ENCODE measurements around the gene TRIM62.

TRIM62 gene

DNA sequence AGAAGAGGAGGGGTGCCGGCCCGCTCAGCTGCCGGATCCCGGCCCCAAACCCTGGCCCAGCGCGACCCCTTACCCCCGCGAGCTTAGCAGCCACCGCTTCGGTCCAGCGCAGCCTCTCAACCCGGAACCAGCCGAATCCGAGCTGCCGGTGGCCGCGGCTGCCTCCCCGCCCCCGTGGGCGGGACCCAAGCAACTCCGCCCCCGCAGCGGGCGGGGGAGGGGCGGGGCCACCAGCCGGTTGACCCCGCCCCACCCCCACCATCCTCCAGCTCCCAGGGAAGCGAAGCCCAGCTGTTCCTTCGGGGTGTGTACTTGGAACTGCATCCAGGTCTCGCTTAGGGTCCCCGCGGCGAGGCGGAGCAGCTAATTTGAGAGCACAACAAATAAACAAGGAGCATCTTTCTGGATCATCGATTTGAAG is at the start of gene TRIM62:
TRIM62 (minus strand) TSS at position 123 of the 421 bp plus-strand sequence. CDS start 611 bp downstream, outside the sequence.
- DNase-seq, result peak; percentile 70

DNA sequence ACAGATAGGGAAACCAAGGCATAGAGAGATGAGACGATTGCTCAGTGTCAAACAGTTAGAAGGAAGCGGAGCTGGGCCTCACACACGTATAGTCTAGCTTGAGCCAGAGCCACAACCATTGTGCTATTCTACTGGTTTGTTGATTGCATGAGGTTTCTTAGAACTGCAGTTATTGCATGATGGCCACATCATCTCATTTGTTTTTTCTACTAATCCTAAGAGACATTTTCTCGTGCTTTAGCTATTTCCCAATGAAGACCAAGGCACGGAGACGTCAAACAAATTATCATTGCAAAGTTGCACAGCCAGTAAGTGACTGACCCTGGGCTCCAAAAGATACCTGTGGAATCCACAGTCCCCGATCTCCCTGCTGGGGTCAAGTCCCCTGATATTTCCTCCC is 49.3 kb upstream of the TRIM62 start:
- no peak for DNase-seq

GRCh38 chr1:33228935-33229487 is 47.2 kb upstream of the TRIM62 start:
- peak; percentile 9 for DNase-seq

- no peak for DNase-seq
Measured at GRCh38 chr1:33225586-33225985, 43.7 kb upstream of the TRIM62 start.

DNA sequence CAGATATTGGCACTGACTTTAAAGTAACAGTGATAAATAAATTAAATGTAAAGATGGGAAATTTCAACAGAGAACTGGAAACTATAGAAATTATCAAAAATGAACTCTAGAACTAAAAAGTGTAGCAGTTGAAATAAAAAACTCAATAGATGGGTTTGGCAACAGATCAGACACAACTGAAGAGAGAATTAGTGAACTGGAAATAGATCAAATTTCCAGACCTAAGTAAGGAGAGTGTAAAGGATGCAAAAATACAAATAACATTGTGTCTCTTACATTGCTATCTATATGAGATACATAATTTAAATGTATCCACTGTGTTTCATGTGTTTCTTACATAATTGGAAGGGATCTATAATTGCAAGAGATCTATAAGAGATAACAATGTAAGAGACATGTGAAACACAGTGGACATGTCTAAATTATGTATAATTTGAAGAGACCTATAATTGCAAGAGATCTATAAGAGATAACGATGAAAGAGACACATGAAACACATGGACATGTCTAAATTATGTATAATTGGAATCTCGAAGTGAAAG is 42.4 kb upstream of the TRIM62 start:
- DNase-seq, result no peak

- no peak for DNase-seq
Measured at GRCh38 chr1:33222381-33222780, 40.5 kb upstream of the TRIM62 start.

DNA sequence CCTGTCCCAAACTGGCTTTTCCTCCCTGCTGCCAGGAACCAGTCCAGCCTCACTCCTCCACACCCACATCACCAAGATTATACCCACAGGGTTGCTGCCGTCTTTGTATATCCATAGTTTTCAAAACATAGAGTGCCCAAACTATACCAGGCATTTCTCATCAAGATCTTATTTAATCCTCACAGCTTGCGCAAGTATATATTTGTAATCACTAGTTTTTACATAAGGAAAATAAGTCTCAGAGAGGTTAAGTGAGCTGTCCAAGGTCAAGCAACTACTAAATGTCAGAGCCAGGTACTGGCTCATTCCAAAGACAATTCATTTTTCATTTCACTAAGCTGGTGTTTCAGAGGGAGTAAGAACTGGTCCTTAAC is 39.5 kb upstream of the TRIM62 start:
- no peak for DNase-seq

DNA sequence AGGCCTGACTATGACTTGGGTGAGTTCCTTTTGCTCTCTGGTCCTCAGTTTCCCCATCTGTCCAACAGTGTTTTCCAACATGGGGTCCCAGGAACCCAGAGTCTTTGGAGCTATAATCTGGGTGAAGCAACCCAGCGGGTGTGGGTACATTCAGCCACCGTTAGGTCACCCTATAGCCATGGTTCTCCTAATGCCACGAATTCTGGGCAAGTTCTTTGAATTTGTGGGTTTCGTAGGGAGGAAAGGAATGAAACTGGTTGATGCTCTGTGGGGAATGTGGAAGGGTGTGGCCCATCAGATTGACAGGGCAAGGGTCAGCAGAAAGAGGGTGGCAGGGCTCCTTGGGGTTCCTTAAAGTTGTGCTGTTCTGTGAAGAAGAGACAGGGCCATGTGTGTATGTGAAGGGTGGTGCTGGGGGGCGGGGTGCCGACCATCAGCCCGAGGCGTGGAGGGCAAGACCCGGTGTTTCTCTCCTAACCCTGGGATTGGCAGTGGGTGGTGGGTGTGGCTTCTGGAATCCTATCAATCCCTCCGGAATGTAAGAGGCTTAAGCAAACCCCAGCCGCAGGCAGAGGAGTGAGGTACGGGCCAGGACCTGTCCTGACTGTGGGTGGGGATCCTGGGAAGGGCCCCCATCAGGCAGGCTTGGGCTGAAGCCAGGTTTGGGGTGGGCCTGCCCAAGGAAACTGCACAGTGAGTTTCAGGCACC is 39.0 kb upstream of the TRIM62 start:
- DNase-seq, result no peak

DNA sequence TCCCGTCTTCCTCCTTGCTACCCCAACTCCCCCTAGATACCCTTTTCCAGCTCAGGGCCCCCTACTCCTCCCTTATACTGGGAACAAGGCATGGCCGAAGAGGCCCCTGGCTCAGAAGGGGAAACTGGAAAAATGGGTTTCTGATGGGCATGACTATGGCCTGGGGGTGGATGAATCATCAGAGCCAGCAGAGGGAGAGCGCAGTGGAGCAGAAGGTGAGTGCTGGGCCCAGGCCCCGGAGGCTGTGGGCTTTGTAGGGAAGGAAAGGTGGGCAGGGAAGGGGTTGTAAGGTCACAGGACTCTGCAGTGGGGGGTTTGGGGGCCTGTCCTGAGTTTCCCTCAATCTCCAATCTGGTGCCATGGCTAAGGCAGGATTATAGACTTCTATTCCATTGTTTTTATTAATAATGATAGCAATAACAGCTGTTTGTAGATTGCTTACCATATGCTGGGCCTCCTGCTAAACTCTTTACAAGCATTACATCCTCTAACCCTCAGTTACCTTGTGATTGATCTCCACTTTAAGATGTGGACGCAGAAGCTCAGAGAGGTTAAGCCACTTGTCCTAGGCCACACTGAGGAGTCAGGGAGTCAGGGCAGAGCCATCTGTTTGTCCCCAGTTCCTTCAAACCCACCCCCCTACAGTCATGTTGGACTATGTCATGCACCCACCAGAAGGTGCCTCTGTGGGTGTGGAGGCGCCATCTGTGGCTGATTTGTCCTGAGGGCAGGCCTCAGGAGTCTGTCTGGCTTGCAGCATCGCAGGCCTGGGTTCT is 38.2 kb upstream of the TRIM62 start:
- no peak for DNase-seq

GRCh38 chr1:33211972-33212371 is 30.1 kb upstream of the TRIM62 start:
- DNase-seq, result no peak

DNA sequence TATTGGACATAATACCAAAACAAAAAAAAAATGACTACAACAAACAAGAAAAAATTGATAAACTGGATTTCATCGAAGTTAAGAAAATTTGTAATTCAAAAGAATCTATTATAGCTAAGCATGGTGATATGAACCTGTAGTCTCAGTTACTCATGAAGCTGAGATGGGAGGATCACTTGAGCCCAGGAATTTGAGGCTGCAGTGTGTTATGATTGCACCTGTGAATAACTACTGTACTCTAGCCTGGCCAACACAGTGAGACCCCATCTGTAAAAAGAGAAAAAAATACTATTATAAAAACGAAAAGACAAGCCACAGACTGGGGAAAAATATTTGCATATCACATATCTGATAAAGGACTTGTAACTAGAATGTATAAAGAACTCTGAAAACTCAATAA is 24.5 kb upstream of the TRIM62 start:
- no peak for DNase-seq

- no peak for DNase-seq
Measured at GRCh38 chr1:33195556-33195955, 13.7 kb upstream of the TRIM62 start.

- no peak for DNase-seq
Measured at GRCh38 chr1:33191731-33192275, 10.0 kb upstream of the TRIM62 start.

GRCh38 chr1:33190701-33191100 is 8.9 kb upstream of the TRIM62 start:
- no peak for DNase-seq

DNA sequence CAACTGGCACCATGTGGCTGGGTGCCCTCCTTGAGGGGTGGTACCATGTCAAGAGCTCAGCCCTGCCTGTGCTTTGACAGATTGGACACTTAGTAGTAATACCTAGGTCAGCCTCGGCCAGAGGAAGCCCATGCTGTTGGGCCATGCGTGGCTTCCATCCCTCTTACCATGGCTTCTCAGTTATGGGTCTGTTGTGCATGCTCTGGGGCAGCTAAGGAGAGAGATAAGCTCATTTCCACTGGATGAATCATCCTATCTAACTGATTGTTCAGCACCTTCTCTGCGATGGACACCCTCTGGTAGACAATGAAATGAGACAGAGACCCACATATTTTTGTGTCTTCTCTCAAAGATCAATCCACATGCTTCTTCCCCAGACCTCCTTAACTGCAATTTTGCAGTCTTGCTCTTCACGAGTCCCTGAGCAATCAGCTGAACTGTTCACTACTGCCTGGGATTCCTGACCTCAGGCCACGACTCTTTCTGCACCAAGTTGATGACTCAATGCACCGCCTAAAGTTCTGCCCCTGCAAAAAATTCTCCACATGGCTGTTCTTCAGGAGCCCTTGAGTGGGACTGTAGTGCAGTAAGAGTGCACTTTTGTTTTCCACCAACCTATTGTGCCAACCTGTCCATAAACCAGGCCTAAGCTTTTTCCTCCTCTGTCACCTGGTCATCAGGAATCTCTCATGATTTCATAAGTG is 6.9 kb upstream of the TRIM62 start:
- no peak for DNase-seq

GRCh38 chr1:33186936-33187335 is 5.1 kb upstream of the TRIM62 start:
- DNase-seq, result no peak

DNA sequence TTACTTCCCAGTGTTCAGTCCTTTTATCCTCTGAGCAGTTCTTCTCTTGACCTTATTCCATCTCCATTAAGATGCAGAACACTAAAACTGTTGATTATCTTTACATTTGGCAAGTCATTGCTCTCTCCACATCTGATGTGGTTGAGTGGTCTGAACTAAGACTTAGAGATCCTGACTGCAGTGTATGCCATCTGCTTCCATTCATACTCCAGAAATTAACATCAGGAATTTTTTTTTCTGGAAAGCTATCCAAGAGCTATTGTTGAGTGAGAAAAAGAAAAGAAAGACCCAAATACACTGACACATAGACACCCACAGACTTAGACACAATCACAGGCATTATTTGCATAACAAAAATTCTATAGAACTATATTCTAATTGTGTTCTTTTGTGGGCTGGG is 3.7 kb upstream of the TRIM62 start:
- no peak for DNase-seq

GRCh38 chr1:33183306-33183705 is 1.5 kb upstream of the TRIM62 start:
- DNase-seq, result no peak

- no peak for DNase-seq
Measured at GRCh38 chr1:33182896-33183295, 1.1 kb upstream of the TRIM62 start.

GRCh38 chr1:33182401-33182841 is 578 bp upstream of the TRIM62 start:
- no peak for DNase-seq

DNA sequence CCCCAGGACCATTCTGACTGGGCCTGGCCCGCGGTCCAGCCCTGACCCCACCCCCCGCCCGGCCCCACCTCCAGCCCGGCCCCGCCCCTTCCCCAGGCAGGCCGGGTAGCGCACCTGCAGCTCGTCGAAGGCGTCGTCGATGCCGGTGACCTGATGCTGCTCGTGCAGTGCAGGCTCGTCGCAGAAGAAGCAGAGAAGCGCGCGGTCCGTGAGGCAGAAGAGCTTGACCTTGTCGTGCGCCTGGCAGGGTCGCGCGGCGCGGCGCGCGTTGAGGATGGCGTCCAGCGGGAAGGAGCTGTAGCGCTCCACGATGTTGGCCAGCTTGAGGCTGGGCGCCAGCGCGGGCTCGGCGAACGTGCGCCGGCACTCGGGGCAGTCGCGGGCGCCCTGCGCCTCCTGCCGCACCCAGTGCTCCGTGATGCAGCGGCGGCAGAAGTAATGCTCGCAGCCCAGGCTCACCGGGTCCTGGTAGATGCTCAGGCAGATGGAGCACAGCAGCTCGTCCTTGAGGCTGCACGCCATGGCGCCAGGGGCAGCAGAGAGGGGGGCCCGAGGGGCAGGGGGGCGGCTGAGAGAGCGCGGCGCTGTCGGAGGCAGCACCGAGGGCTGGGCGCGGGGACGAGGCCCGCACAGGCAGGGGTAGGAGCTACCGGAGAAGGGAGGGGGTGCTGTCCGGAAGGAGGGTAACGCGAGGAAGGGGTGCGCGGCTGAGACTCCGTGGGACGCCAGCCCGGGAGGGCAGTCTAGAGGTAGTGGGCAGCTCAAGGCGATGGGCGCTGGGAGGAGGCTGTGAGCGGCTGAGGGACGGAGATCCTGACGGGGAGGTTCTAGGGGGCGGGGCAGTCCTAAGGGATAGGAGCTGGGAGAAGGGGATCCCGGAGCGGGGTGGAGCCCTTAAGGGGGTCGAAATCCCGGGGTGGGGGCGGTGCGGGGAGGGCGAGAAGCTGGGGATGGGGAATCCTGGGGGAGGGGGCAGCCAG is 642 bp downstream of the TRIM62 start:
- DNase-seq, result peak; percentile 84
